Neural crest cell (in vitro differentiated cells): Measurements from ENCODE around the gene SIRPD. TPM values are rescaled to one million over a fixed set of nuclear protein-coding genes. Genes with fewer than 3 reads are reported as not detected.

Experiments
- DNase-seq: peaks from one replicate; pipeline ENCODE4 v3.0.0; 2021; ENCODE audit warnings: low read depth, mixed read lengths, low spot score
- H3K27ac Mint-ChIP-seq: one replicate; pipeline ENCODE4 v1.8.0; 2021; ENCODE audit warnings: mild to moderate bottlenecking, mixed read lengths; ENCODE audit not compliant: unreplicated experiment
- H3K27me3 Mint-ChIP-seq: 2 replicates; pipeline ENCODE4 v1.8.0; 2021; ENCODE audit warnings: low read depth, mild to moderate bottlenecking, mixed read lengths
- H3K36me3 Mint-ChIP-seq: 2 replicates; pipeline ENCODE4 v1.8.0; 2021; ENCODE audit warnings: low read depth, mild to moderate bottlenecking, mixed read lengths
- H3K4me1 Mint-ChIP-seq: 2 replicates; pipeline ENCODE4 v1.8.0; 2021; ENCODE audit warnings: mixed read lengths
- H3K4me3 Mint-ChIP-seq: one replicate; pipeline ENCODE4 v1.8.0; 2021; ENCODE audit warnings: mild to moderate bottlenecking, mixed read lengths
- H3K9me3 Mint-ChIP-seq: 2 replicates; pipeline ENCODE4 v1.8.0; 2021; ENCODE audit warnings: mixed read lengths
- total RNA-seq: library from RNA; stranded (reverse); gene quantifications from 2 replicates; pipeline ENCODE4 v1.2.1, GENCODE V29; 2021
- TF ChIP-seq, protein P1 (sequence below): fragments of 200-600 bp; sonication (generic); conservative IDR thresholded peaks from 2 replicates; pipeline ENCODE4 v1.5.0; 2021; ENCODE audit warnings: antibody characterized with exemption, mild to moderate bottlenecking

SIRPD gene
- total RNA-seq, 1 donor from 2014 or later: not detected

DNA sequence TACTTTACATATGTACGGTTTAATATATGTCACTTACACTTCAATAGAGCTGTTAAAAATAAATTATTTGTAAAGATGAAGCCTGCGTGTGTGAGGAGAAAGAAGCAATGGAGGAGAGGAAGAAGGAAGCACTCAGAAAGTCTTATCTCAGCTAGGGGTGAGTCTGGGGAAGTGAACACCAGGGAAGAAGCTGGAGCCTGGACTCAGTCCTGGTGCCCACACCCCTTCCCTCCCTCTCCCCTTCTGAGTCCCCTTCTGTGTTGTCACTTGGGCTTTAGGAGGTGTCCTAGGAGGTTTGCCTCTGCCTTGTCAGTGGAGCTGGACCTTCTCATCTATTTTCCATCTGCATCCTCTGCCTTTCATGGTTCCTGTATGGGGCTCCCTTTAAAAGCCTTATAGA, 68.2 kb downstream of the SIRPD start:
- Mint-ChIP-seq H3K9me3 (no peaks in the 10 kb centered on the region), H3K27me3 (peaks cover 77% of the 10 kb centered on the region), H3K4me3 (no peak overlapping the region), H3K4me1 (no peaks in the 10 kb centered on the region), H3K36me3 (no peaks in the 10 kb centered on the region), H3K27ac (no peak overlapping the region)
- DNase-seq: no peak
- TF ChIP-seq, protein P1, sequence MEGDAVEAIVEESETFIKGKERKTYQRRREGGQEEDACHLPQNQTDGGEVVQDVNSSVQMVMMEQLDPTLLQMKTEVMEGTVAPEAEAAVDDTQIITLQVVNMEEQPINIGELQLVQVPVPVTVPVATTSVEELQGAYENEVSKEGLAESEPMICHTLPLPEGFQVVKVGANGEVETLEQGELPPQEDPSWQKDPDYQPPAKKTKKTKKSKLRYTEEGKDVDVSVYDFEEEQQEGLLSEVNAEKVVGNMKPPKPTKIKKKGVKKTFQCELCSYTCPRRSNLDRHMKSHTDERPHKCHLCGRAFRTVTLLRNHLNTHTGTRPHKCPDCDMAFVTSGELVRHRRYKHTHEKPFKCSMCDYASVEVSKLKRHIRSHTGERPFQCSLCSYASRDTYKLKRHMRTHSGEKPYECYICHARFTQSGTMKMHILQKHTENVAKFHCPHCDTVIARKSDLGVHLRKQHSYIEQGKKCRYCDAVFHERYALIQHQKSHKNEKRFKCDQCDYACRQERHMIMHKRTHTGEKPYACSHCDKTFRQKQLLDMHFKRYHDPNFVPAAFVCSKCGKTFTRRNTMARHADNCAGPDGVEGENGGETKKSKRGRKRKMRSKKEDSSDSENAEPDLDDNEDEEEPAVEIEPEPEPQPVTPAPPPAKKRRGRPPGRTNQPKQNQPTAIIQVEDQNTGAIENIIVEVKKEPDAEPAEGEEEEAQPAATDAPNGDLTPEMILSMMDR: no peak

DNA sequence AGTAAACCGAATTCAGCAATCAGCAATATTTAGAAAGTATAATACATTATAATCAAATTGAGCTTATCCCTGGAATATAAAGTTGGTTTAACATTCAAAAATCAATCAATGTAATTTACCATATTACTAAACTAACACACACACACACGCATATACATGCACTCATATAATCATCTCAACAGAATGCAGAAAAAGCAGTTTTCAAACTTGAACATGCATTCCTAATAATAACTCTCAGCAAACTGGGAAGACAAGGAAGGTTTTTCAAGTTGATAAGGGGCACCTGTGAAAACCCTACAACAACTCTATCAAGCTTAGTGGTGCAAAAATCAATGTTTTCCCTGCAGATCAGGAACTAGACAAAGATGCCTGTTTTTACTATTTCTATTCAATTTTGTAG, 70.9 kb downstream of the SIRPD start:
- Mint-ChIP-seq H3K27me3 (peaks cover 80% of the 10 kb centered on the region), H3K9me3 (no peaks in the 10 kb centered on the region), H3K4me1 (no peaks in the 10 kb centered on the region), H3K27ac (no peak overlapping the region), H3K4me3 (no peak overlapping the region), H3K36me3 (no peaks in the 10 kb centered on the region)
- no peak for DNase-seq
- TF ChIP-seq, protein P1: no peak

DNA sequence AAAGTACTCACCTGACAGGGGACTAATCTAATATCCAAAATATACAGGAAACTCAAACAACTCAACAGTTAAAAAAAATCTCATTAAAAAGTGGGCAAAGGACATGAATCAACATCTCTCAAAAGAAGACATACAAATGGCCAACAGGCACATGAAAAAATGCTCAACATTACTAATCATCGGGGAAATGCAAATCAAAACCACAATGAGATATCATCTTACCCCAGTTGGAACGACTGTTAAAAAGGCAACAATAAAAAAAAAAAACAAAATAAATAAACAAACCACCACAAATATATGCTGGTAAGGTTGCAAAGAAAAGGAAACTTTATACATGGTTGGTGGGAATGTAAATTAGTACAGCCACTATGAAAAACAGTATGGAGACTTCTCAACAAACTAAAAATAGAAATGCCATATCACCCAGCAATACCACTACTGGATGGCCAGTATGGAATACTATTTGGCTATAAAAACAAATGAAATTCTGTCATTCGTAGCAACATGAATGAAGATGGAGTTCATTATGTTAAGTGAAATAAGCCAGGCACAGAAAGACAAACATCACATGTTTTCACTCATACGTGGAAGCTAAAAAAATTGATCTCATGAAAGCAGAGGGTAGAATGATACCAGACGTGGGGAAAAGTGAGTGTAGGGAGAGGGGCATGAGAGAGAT, 72.9 kb downstream of the SIRPD start:
- H3K9me3 Mint-ChIP-seq: no peaks in the 10 kb centered on the region
- H3K4me1 Mint-ChIP-seq: no peaks in the 10 kb centered on the region
- H3K27ac Mint-ChIP-seq: no peak overlapping the region
- H3K36me3 Mint-ChIP-seq: no peaks in the 10 kb centered on the region
- TF ChIP-seq, protein P1: no peak
- H3K4me3 Mint-ChIP-seq: no peak overlapping the region
- no peak for DNase-seq
- peaks cover 81% of the 10 kb centered on the region for H3K27me3 Mint-ChIP-seq

Other genes with a start within 250 kb of the SIRPD start
- 1.6 and 2.4 TPM in 2 replicates for gene SDCBP2, start 228.6 kb downstream of the SIRPD start, total RNA-seq
- gene FKBP1A, start 164.7 kb downstream of the SIRPD start, total RNA-seq: 176 and 185 TPM in 2 replicates
- 93.9 and 97.7 TPM in 2 replicates for gene NSFL1C, start 90.9 kb downstream of the SIRPD start, total RNA-seq
- not detected in 2 replicates for gene SIRPB2, start 66.3 kb downstream of the SIRPD start, total RNA-seq
- gene SIRPB1, start 62.3 kb upstream of the SIRPD start, total RNA-seq: 0.77 and 1.5 TPM in 2 replicates
- not detected in 2 replicates for gene SIRPG, start 100.1 kb upstream of the SIRPD start, total RNA-seq